Neural cell (in vitro differentiated cells): Measurements from ENCODE around the gene TENT4A. TPM values are rescaled to one million over a fixed set of nuclear protein-coding genes. Genes with fewer than 3 reads are reported as not detected.

Source experiments
- H2AFZ ChIP-seq: fragments of 200-600, 300-800 bp; sonication (generic), shearing (Covaris generic); 2 replicates; pipeline ENCODE4 v1.6.0; 2014; ENCODE audit warnings: low read depth, mild to moderate bottlenecking, antibody characterized with exemption, low read length, moderate library complexity
- H3F3A ChIP-seq: fragments of 200-600 bp; shearing (Covaris generic); 2 replicates; pipeline ENCODE4 v1.6.1; 2016; ENCODE audit warnings: mild to moderate bottlenecking, moderate library complexity, mixed read lengths, antibody characterized with exemption, low read length; ENCODE audit not compliant: insufficient read depth, poor library complexity, severe bottlenecking
- H3K27ac ChIP-seq: fragments of 200-600, 300-800 bp; sonication (generic), shearing (Covaris generic); 2 replicates; pipeline ENCODE4 v1.5.1; 2014; ENCODE audit warnings: mild to moderate bottlenecking, low read length, moderate library complexity
- H3K27me3 ChIP-seq: fragments of 300-800, 200-600 bp; sonication (generic), shearing (Covaris generic); 2 replicates; pipeline ENCODE4 v1.6.0; 2014; ENCODE audit warnings: mild to moderate bottlenecking, low read depth, low read length, moderate library complexity; ENCODE audit not compliant: insufficient read depth
- H3K36me3 ChIP-seq: fragments of 300-800, 200-600 bp; sonication (generic), shearing (Covaris generic); 2 replicates; pipeline ENCODE4 v1.5.1; 2014; ENCODE audit warnings: mild to moderate bottlenecking, antibody characterized with exemption, low read length, moderate library complexity; ENCODE audit not compliant: insufficient read depth
- H3K4me2 ChIP-seq: fragments of 300-800, 200-600 bp; sonication (generic), shearing (Covaris generic); 2 replicates; pipeline ENCODE4 v1.6.0; 2014; ENCODE audit warnings: mild to moderate bottlenecking, low read length
- H3K4me3 ChIP-seq: fragments of 300-800, 200-600 bp; sonication (generic), shearing (Covaris generic); 2 replicates; pipeline ENCODE4 v1.5.1; 2014; ENCODE audit warnings: mild to moderate bottlenecking, low read length, moderate library complexity
- H3K79me2 ChIP-seq: fragments of 200-600 bp; shearing (Covaris generic); replicated peaks from 2 replicates; pipeline ENCODE4 v1.6.0; 2014; ENCODE audit warnings: mild to moderate bottlenecking, low read length, moderate library complexity; ENCODE audit not compliant: insufficient read depth
- H3K9ac ChIP-seq: fragments of 300-800, 200-600 bp; sonication (generic), shearing (Covaris generic); 2 replicates; pipeline ENCODE4 v1.6.1; 2016; ENCODE audit warnings: mild to moderate bottlenecking, low read length, mixed read lengths
- H3K9me2 ChIP-seq: fragments of 200-600 bp; shearing (Covaris generic); 2 replicates; pipeline ENCODE4 v1.6.1; 2016; ENCODE audit warnings: mild to moderate bottlenecking, low read length, mixed read lengths; ENCODE audit not compliant: insufficient read depth
- H3K9me3 ChIP-seq: fragments of 200-600, 300-800 bp; sonication (generic), shearing (Covaris generic); 2 replicates; pipeline ENCODE4 v1.6.1; 2016; ENCODE audit warnings: mild to moderate bottlenecking, mixed run types, low read length, moderate library complexity, mixed read lengths
- H4K20me1 ChIP-seq: fragments of 200-600 bp; shearing (Covaris generic); 2 replicates; pipeline ENCODE4 v1.6.1; 2016; ENCODE audit warnings: mild to moderate bottlenecking, mixed run types; ENCODE audit not compliant: insufficient read depth
- CTCF ChIP-seq: fragments of 450-650 bp; IDR thresholded peaks from 2 replicates; pipeline ENCODE4 v1.5.1; 2014; ENCODE audit warnings: antibody characterized with exemption, mild to moderate bottlenecking, moderate library complexity; ENCODE audit not compliant: poor library complexity, severe bottlenecking
- EP300 ChIP-seq: fragments of 450-650 bp; conservative IDR thresholded peaks from 2 replicates; pipeline ENCODE4 v1.6.1; 2014; ENCODE audit warnings: antibody characterized with exemption, mild to moderate bottlenecking, moderate library complexity; ENCODE audit not compliant: poor library complexity, severe bottlenecking
- EZH2 ChIP-seq: fragments of 200-600, 300-800 bp; shearing (Covaris generic), sonication (generic); IDR thresholded peaks from 2 replicates; pipeline ENCODE4 v1.6.1; 2014; ENCODE audit warnings: antibody characterized with exemption, low read length, borderline replicate concordance, mild to moderate bottlenecking; ENCODE audit not compliant: insufficient read depth, poor library complexity, severe bottlenecking
- MXI1 ChIP-seq: fragments of 450-650 bp; conservative IDR thresholded peaks from 2 replicates; pipeline ENCODE4 v1.6.1; 2014; ENCODE audit warnings: antibody characterized with exemption, mild to moderate bottlenecking; ENCODE audit not compliant: poor library complexity, severe bottlenecking
- POLR2AphosphoS5 ChIP-seq: IDR thresholded peaks from 2 replicates; pipeline ENCODE4 v1.6.1; 2012
- RAD21 ChIP-seq: fragments of 450-650 bp; conservative IDR thresholded peaks from 2 replicates; pipeline ENCODE4 v1.6.1; 2014; ENCODE audit warnings: antibody characterized with exemption, mild to moderate bottlenecking, moderate library complexity
- REST ChIP-seq: IDR thresholded peaks from 2 replicates; pipeline ENCODE4 v1.6.1; 2012; ENCODE audit warnings: borderline replicate concordance
- SMC3 ChIP-seq: fragments of 450-650 bp; conservative IDR thresholded peaks from 2 replicates; pipeline ENCODE4 v1.6.1; 2014; ENCODE audit warnings: antibody characterized with exemption, mild to moderate bottlenecking, moderate library complexity; ENCODE audit not compliant: poor library complexity
- TAF1 ChIP-seq: IDR thresholded peaks from 2 replicates; pipeline ENCODE4 v1.6.1; 2012; ENCODE audit warnings: low read depth
- polyA plus RNA-seq: library from polyadenylated mRNA; depleted of rRNA; stranded (reverse); fragments of >200 nt; gene quantifications from 2 replicates; pipeline ENCODE4 v1.2.3, GENCODE V29; 2014

The TENT4A gene
- polyA plus RNA-seq, 1 donor from 2014 or later = 12.1 TPM

GRCh38 chr5:6678385-6678784 is 34.8 kb upstream of the TENT4A start:
- no peaks in the 10 kb centered on the region for H3K79me2 ChIP-seq
- H3K4me3 ChIP-seq = no peak overlapping the region
- H3K36me3 ChIP-seq = no peaks in the 10 kb centered on the region
- H3K9me2 ChIP-seq = no peaks in the 10 kb centered on the region
- no peaks in the 10 kb centered on the region for H4K20me1 ChIP-seq
- H3K9me3 ChIP-seq = no peaks in the 10 kb centered on the region
- H3K4me2 ChIP-seq = no peak overlapping the region
- no peaks in the 10 kb centered on the region for H3K27me3 ChIP-seq
- H2AFZ ChIP-seq = no peak overlapping the region
- H3K27ac ChIP-seq = no peak overlapping the region
- H3F3A ChIP-seq = no peaks in the 10 kb centered on the region
- TF ChIP-seq SMC3 (no peak), POLR2AphosphoS5 (no peak), EZH2 (no peak), MXI1 (no peak), REST (no peak)
- H3K9ac ChIP-seq = no peak overlapping the region

GRCh38 chr5:6680922-6681321 is 32.3 kb upstream of the TENT4A start:
- Histone ChIP-seq H3K79me2 (no peaks in the 10 kb centered on the region), H3K4me3 (no peak overlapping the region), H3K36me3 (no peaks in the 10 kb centered on the region), H3K27me3 (peaks cover 12% of the 10 kb centered on the region), H3F3A (no peaks in the 10 kb centered on the region), H3K9ac (no peak overlapping the region), H3K9me3 (no peaks in the 10 kb centered on the region), H2AFZ (no peak overlapping the region), H4K20me1 (no peaks in the 10 kb centered on the region), H3K4me2 (no peak overlapping the region), H3K9me2 (no peaks in the 10 kb centered on the region), H3K27ac (no peak overlapping the region)
- no peak for TF ChIP-seq POLR2AphosphoS5
- TF ChIP-seq REST = no peak
- TF ChIP-seq CTCF = no peak
- no peak for TF ChIP-seq TAF1
- no peak for TF ChIP-seq SMC3
- TF ChIP-seq EP300 = no peak
- TF ChIP-seq EZH2 = no peak
- TF ChIP-seq RAD21 = no peak
- TF ChIP-seq MXI1 = no peak
